Fibroblast of lung (primary cell): Measurements from ENCODE around the gene POU4F3. TPM values are rescaled to one million over a fixed set of nuclear protein-coding genes. Genes with fewer than 3 reads are reported as not detected.

Source experiments
- DNase-seq, 2 donors: peaks; one replicate each; pipeline versions ENCODE4 v3.0.0 to v3.0.0-alpha.2; 2010; ENCODE audit warnings: low read depth in 2 of 2
- H2AFZ ChIP-seq: 2 replicates; pipeline ENCODE4 v1.5.1; 2012; ENCODE audit warnings: low read length, control low read depth, inconsistent platforms
- H3K27ac ChIP-seq: 2 replicates; pipeline ENCODE4 v1.5.1; 2011; ENCODE audit warnings: low read length, control low read depth; ENCODE audit not compliant: insufficient read depth
- H3K27me3 ChIP-seq: 2 replicates; pipeline ENCODE4 v1.5.1; 2011; ENCODE audit warnings: mild to moderate bottlenecking, low read length; ENCODE audit not compliant: control insufficient read depth, insufficient read depth
- H3K36me3 ChIP-seq: 2 replicates; pipeline ENCODE4 v1.5.1; 2011; ENCODE audit warnings: low read length; ENCODE audit not compliant: control insufficient read depth, insufficient read depth
- H3K4me1 ChIP-seq: 2 replicates; pipeline ENCODE4 v1.5.1; 2011; ENCODE audit warnings: low read length; ENCODE audit not compliant: control insufficient read depth, insufficient read depth; ENCODE audit errors: extremely low read depth
- H3K4me2 ChIP-seq: 2 replicates; pipeline ENCODE4 v1.5.1; 2011; ENCODE audit warnings: low read length, control low read depth; ENCODE audit not compliant: insufficient read depth; ENCODE audit errors: extremely low read depth
- H3K4me3 ChIP-seq, 4 experiments: fragments of 200-600 bp in 1 of 4; sonication (generic) in 1 of 4; replicated peaks in 1 of 4; 2 replicates each; pipeline ENCODE4 v1.5.1; 2011 to 2016; ENCODE audit warnings: low read length in 4 of 4, low read depth in 3 of 4, mild to moderate bottlenecking in 3 of 4, control low read depth in 2 of 4, inconsistent platforms in 1 of 4, mixed read lengths in 1 of 4; ENCODE audit not compliant: insufficient read depth in 1 of 4; ENCODE audit errors: control extremely low read depth in 1 of 4
- H3K79me2 ChIP-seq: 2 replicates; pipeline ENCODE4 v1.5.1; 2012; ENCODE audit warnings: mild to moderate bottlenecking, low read length, inconsistent platforms; ENCODE audit not compliant: control insufficient read depth, insufficient read depth
- H3K9ac ChIP-seq: 2 replicates; pipeline ENCODE4 v1.5.1; 2011; ENCODE audit warnings: mild to moderate bottlenecking, low read length, control low read depth; ENCODE audit not compliant: insufficient read depth
- H3K9me3 ChIP-seq: 2 replicates; pipeline ENCODE4 v1.5.1; 2012; ENCODE audit warnings: low read depth, low read length; ENCODE audit not compliant: control insufficient read depth, insufficient read depth
- H4K20me1 ChIP-seq: 2 replicates; pipeline ENCODE4 v1.5.1; 2011; ENCODE audit warnings: low read length; ENCODE audit not compliant: control insufficient read depth, insufficient read depth; ENCODE audit errors: extremely low read depth
- CTCF ChIP-seq, 2 donors: IDR thresholded peaks in 1 of 2; conservative IDR thresholded peaks in 1 of 2; 1 replicate in 1 of 2; 2 replicates in 1 of 2; pipeline ENCODE4 v1.5.1; 2011 to 2012; ENCODE audit warnings: low read length in 2 of 2, control low read depth in 1 of 2, inconsistent platforms in 1 of 2, low read depth in 1 of 2, mild to moderate bottlenecking in 1 of 2
- EZH2 ChIP-seq: IDR thresholded peaks from 2 replicates; pipeline ENCODE4 v1.5.1; 2012; ENCODE audit warnings: low read length, control low read depth, mild to moderate bottlenecking; ENCODE audit errors: missing control alignments
- polyA plus RNA-seq, 2 donors: library from polyadenylated mRNA; depleted of rRNA in 1 of 2; stranded (reverse) in 1 of 2; unstranded in 1 of 2; fragments of >200 nt; gene quantifications; 2 replicates each; pipeline ENCODE4 v1.2.1, GENCODE V29; 2011 to 2012; ENCODE audit warnings: missing spikeins in 1 of 2
- total RNA-seq: library from RNA; depleted of rRNA; stranded (reverse); fragments of >200 nt; gene quantifications from 2 replicates; pipeline ENCODE4 v1.2.1, GENCODE V29; 2014

The POU4F3 gene
- total and polyA plus RNA-seq, 2 donors (not counting 1 experiment from before 2014, with no cell fraction given) = not detected

GRCh38 chr5:146363161-146363874 lies 24.7 kb downstream of the POU4F3 start:
- Histone ChIP-seq H3K9me3 (no peaks in the 10 kb centered on the region), H3K27ac (no peak overlapping the region), H3K4me1 (no peaks in the 10 kb centered on the region), H2AFZ (no peak overlapping the region), H3K4me2 (no peak overlapping the region), H3K36me3 (no peaks in the 10 kb centered on the region), H3K4me3 (no peak overlapping the region), H3K79me2 (no peaks in the 10 kb centered on the region), H3K27me3 (no peaks in the 10 kb centered on the region), H3K9ac (no peak overlapping the region), H4K20me1 (no peaks in the 10 kb centered on the region)
- no peak for TF ChIP-seq EZH2
- no peak for DNase-seq

GRCh38 chr5:146365618-146366017 lies 27.0 kb downstream of the POU4F3 start:
- Histone ChIP-seq H3K27ac (no peak overlapping the region), H3K4me1 (no peaks in the 10 kb centered on the region), H2AFZ (no peak overlapping the region), H4K20me1 (no peaks in the 10 kb centered on the region), H3K36me3 (no peaks in the 10 kb centered on the region), H3K9ac (no peak overlapping the region), H3K4me2 (no peak overlapping the region), H3K79me2 (no peaks in the 10 kb centered on the region), H3K9me3 (no peaks in the 10 kb centered on the region), H3K4me3 (no peak overlapping the region), H3K27me3 (no peaks in the 10 kb centered on the region)
- no peak for TF ChIP-seq EZH2
- TF ChIP-seq CTCF (conservative IDR thresholded peaks at IDR 0.05 in 1 of 2, IDR thresholded peaks at IDR 0.05 in 1 of 2; ENCODE audit: low read depth in 1 of 2, low read length in 2 of 2) = no peak
- DNase-seq = no peak

- H3K4me1 ChIP-seq = no peaks in the 10 kb centered on the region
- H3K9me3 ChIP-seq = no peaks in the 10 kb centered on the region
- H3K9ac ChIP-seq = no peak overlapping the region
- no peak overlapping the region for H3K4me3 ChIP-seq
- H2AFZ ChIP-seq = no peak overlapping the region
- no peaks in the 10 kb centered on the region for H3K27me3 ChIP-seq
- H3K4me2 ChIP-seq = no peak overlapping the region
- H3K36me3 ChIP-seq = no peaks in the 10 kb centered on the region
- no peak overlapping the region for H3K27ac ChIP-seq
- no peaks in the 10 kb centered on the region for H4K20me1 ChIP-seq
- TF ChIP-seq EZH2 (no peak), CTCF (conservative IDR thresholded peaks at IDR 0.05 in 1 of 2, IDR thresholded peaks at IDR 0.05 in 1 of 2; ENCODE audit: low read depth in 1 of 2, low read length in 2 of 2) (no peak)
- peak in 1 of 2 donors; percentile 11 for DNase-seq
- no peaks in the 10 kb centered on the region for H3K79me2 ChIP-seq
Observed at GRCh38 chr5:146366904-146367303, 28.3 kb downstream of the POU4F3 start.
